HG03439 (cell line): Measurements from ENCODE around the gene PRPF18.

Experiments used
- ATAC-seq: cut with Tn5 transposase; IDR thresholded peaks from one replicate; pipeline ENCODE4 v1.9.1; 2021; ENCODE audit warnings: mild to moderate bottlenecking, moderate library complexity; ENCODE audit not compliant: unreplicated experiment

The PRPF18 gene

GRCh38 chr10:13668126-13668525 is 81.4 kb downstream of the PRPF18 start:
- no peak for ATAC-seq

GRCh38 chr10:13669182-13669855 is 82.6 kb downstream of the PRPF18 start:
- no peak for ATAC-seq

DNA sequence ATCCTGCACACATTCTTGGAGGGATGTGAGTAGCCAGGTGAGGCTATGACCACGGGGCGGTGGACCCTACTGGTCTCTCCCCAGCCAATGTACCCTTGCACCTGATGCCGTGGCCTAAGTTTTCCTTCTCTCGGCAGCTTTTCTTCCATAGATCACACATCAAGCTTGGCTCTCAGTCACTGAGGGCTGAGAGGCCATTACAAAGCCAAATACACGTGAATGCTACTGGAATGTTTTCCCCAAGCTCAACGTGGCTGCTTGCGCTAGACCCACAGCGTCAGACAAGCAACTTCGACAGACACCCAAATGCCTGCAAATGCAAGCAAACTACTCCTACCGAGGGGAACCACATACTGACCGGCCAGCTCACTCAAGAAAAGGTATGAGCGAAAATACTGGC is 83.1 kb downstream of the PRPF18 start:
- ATAC-seq = no peak

- ATAC-seq = no peak
Observed at GRCh38 chr10:13670311-13670710, 83.5 kb downstream of the PRPF18 start.

- ATAC-seq = no peak
Observed at GRCh38 chr10:13671904-13672303, 85.1 kb downstream of the PRPF18 start.

DNA sequence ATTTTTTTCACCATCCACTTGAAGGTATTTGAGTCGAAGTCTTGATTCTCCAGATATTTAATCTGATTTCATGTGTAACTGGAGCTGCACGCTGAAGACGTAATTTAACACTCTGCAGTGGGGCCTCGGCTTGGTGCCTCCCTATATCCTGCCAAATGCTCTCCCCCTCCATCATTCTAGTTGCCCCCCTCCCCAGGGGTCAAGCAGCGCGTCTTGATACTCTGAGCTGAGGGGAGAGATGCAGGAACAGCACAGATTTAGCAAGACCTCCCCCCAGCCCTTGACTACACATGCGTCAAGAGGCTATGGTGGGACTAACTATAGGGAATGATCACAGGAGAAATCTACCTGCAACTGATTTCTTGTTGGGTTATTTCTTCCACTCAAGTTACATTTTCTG is 85.8 kb downstream of the PRPF18 start:
- no peak for ATAC-seq

DNA sequence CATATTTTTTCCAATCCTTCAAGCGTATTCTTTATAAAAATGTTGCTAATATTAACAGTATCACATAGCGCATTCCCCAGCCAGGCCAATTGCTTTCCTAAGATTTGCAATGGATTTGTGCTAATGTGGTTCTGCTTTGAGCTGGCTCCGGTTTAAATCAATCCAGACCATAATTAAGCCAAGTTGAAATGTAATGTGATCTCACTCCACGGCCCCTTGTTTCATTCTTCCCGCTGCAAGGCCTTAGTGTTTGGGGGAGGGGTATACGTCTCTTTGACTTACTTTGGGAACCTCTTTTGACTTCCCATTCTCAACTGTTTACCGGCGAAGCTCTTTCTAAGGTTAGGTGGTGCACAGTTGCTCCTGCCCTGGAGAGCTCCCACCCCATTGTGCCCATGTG is 86.4 kb downstream of the PRPF18 start:
- ATAC-seq = no peak

DNA sequence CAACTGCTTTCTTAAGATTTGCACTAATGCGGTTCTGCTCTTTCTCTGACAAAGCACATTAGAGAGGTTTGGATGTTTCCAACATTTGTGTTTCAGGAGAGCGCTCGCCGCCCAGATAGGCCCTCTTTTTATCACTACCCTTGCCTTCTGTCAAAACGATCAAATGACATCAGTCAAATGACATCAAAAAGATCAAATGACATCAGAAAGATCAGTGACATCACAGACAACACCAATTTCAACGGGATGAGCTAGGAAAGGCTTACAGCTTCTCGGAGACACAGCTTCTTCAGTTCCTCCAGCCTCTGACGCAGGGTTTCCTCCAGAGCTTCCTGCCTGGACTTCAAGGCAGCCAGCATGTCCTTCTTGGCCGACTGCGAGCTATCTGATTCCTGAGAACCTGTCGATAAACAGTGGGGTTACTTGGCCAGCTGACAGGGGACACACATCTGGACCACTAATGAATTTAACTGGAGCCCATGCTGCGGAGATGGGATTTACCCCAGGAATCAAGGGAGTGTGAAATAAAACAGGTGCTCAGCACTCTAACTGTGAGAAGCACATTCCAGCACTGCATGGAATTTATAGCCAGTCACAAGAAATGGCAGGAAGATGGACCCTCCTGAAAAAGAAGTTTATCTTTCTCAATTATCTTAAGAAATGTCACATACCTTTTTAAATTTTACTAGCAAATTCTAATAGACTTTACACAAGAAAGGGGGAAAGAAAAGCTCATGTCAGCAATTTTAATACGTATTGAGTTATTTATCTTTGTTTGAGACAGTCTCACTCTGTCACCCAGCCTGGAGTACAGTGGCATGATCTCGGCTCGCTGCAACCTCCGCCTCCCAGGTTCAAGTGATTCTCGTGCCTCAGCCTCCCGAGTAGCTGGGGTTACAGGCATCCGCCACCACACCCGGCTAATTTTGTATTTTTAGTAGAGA is 88.2 kb downstream of the PRPF18 start:
- ATAC-seq = no peak

DNA sequence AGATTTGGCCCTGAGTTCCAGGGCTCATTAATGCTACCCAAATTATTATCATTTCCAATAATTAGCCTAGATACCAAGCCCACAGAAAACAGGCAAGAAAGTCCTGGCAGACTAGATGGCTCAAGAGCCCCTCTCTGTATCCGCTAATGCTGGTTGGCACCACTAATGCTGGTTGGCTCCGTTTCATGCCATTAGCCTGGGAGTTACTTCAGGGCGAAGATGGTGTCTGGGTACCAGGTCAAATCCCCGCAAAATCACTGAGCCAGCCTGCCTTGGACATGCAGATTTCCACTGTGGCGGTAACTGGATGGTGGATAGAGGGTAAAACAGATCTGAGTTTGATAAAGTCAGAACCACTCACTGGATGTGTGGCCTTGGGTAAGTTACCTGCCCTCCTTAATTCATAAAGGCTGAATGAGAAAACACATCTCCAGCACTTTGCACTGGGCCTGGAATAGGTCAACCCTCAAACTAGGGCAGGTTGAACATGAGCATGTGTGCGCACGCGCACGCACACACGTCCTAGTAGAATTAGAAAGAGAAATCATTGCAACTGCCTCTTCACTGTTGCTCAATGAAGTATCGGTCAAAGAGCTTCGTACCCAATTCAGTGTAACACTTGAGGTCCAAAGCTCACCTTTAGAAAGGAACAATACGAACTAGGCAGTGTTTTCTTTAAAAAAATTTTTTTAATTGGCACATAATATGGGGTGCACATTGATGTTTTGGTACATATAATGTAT is 91.5 kb downstream of the PRPF18 start:
- no peak for ATAC-seq
